ENCODE measurements around the gene YBX2. TPM values are rescaled to one million over a fixed set of nuclear protein-coding genes. Genes with fewer than 3 reads are reported as not detected.

YBX2 gene
- total and polyA plus RNA-seq, 7 donors: 0.14 to 1.8 (median 0.66) TPM

- no peaks in the 10 kb centered on the region for H3K9me3 ChIP-seq
- ATAC-seq: no peak
- peaks cover 0 to 25% of the 10 kb centered on the region in 2 donors for H3K36me3 ChIP-seq (ENCODE audit: insufficient read depth in 1 of 2, low read depth in 1 of 2)
- H3K27ac ChIP-seq: no peak within 1 kb of the TSS
- TF ChIP-seq CTCF (IDR thresholded peaks at IDR 0.05): no peak
- DNase-seq: no peak
- intact Hi-C loops (cut with DNase I): loop anchor here in 1 of 2 donors (10.0 kb wide), 1 partner anchor 82 kb away; no protein-coding TSS in a partner anchor
- peaks cover 9% of the 10 kb centered on the region for H3K4me1 ChIP-seq
- WGBS, 3 donors: 5 to 8% (median 7%) methylated on average over 48 to 64 of the region's 64 CpGs
- H3K27me3 ChIP-seq (ENCODE audit: insufficient read depth in 3 of 3, low read length in 2 of 3): peaks cover 0 to 50% (median 21%) of the 10 kb centered on the region in 3 donors
- H3K4me3 ChIP-seq: peak within 1 kb of the TSS; percentile 66
These were observed 32.1 kb downstream of the YBX2 start, which contains the start of gene CLDN7 for GRCh38 chr17:7262192-7262934. CLDN7 (minus strand) TSS chr17:7262478; CDS start chr17:7262043, 435 bp downstream.

GRCh38 chr17:7261379-7262191, 32.9 kb downstream of the YBX2 start:
- no peak for DNase-seq
- peaks cover 0 to 33% of the 10 kb centered on the region in 2 donors for H3K36me3 ChIP-seq (ENCODE audit: insufficient read depth in 1 of 2, low read depth in 1 of 2)
- intact Hi-C loops (cut with DNase I): loop anchor here in 1 of 2 donors (10.0 kb wide), 1 partner anchor 83 kb away; no protein-coding TSS in a partner anchor
- 11 to 21% (median 15%) methylated on average over 44 to 71 of the region's 71 CpGs for WGBS, 3 donors
- H3K27ac ChIP-seq: no peak overlapping the region
- H3K4me1 ChIP-seq: peaks cover 9% of the 10 kb centered on the region
- H3K9me3 ChIP-seq: no peaks in the 10 kb centered on the region
- ATAC-seq: peak; percentile 14 to 46 (median 28)
- TF ChIP-seq CTCF (IDR thresholded peaks at IDR 0.05): no peak
- H3K27me3 ChIP-seq (ENCODE audit: insufficient read depth in 3 of 3, low read length in 2 of 3): peaks cover 0 to 50% (median 21%) of the 10 kb centered on the region in 3 donors
- peak overlapping the region; percentile 66 for H3K4me3 ChIP-seq

GRCh38 chr17:7260651-7261378, 33.6 kb downstream of the YBX2 start:
- Histone ChIP-seq H3K27ac (no peak overlapping the region), H3K4me1 (peaks cover 9% of the 10 kb centered on the region), H3K36me3 (ENCODE audit: insufficient read depth in 1 of 2, low read depth in 1 of 2) (peaks cover 0 to 40% of the 10 kb centered on the region in 2 donors), H3K9me3 (no peaks in the 10 kb centered on the region), H3K4me3 (peak overlapping the region; percentile 66), H3K27me3 (ENCODE audit: insufficient read depth in 3 of 3, low read length in 2 of 3) (peaks cover 0 to 50% (median 21%) of the 10 kb centered on the region in 3 donors)
- intact Hi-C loops (cut with DNase I): loop anchor here in 1 of 2 donors (10.0 kb wide), 1 partner anchor 84 kb away; no protein-coding TSS in a partner anchor
- WGBS, 3 donors: 6 to 9% (median 8%) methylated on average over 50 to 54 of the region's 54 CpGs
- no peak for TF ChIP-seq CTCF (IDR thresholded peaks at IDR 0.05)
- ATAC-seq (peak; percentile 61 to 65 (median 63)), DNase-seq (peak in 1 of 2 donors; percentile 70)

- intact Hi-C loops (cut with DNase I): loop anchor here in 1 of 2 donors (10.0 kb wide), 1 partner anchor 85 kb away; no protein-coding TSS in a partner anchor
- no peak for DNase-seq
- 78 to 87% (median 79%) methylated on average over 4 of the region's 4 CpGs for WGBS, 3 donors
- Histone ChIP-seq H3K4me3 (no peak overlapping the region), H3K9me3 (no peaks in the 10 kb centered on the region), H3K27me3 (ENCODE audit: insufficient read depth in 3 of 3, low read length in 2 of 3) (peaks cover 0 to 48% (median 21%) of the 10 kb centered on the region in 3 donors), H3K36me3 (ENCODE audit: insufficient read depth in 1 of 2, low read depth in 1 of 2) (peaks cover 2 to 47% of the 10 kb centered on the region in 2 donors), H3K4me1 (peaks cover 9% of the 10 kb centered on the region), H3K27ac (no peak overlapping the region)
- ATAC-seq: peak in 2 of 4 donors; percentile 19 to 20
- TF ChIP-seq CTCF (IDR thresholded peaks at IDR 0.05): no peak
These were observed 34.3 kb downstream of the YBX2 start for GRCh38 chr17:7260151-7260550.

All from psoas muscle (tissue), 8 donors.